K562 (cell line): ENCODE data around the gene NUDT2. TPM values are rescaled to one million over a fixed set of nuclear protein-coding genes. Genes with fewer than 3 reads are reported as not detected.

ENCODE experiments used
- ARID2 ChIP-seq: fragments of 450-650 bp; IDR thresholded peaks from 2 replicates; pipeline ENCODE4 v1.6.1; 2017; ENCODE audit warnings: antibody characterized with exemption, mild to moderate bottlenecking
- ATF1 ChIP-seq, 2 experiments: fragments of 450-650 bp in 1 of 2; IDR thresholded peaks; 2 replicates each; pipeline ENCODE4 v1.6.1; 2016; ENCODE audit warnings: missing compliant biosample characterization in 1 of 2, missing genetic modification characterization in 1 of 2
- CSDE1 ChIP-seq, 2 experiments: fragments of 450-650 bp; IDR thresholded peaks; 2 replicates each; pipeline ENCODE4 v1.6.1; 2016; ENCODE audit warnings: mild to moderate bottlenecking in 1 of 2
- GABPB2 ChIP-seq: fragments of 250-450 bp; sonication (Bioruptor Pico); conservative IDR thresholded peaks from 2 replicates; pipeline ENCODE4 v1.5.1; 2021; ENCODE audit warnings: mild to moderate bottlenecking
- MXD1 ChIP-seq: fragments of 250-450 bp; sonication (Bioruptor Pico); IDR thresholded peaks from 2 replicates; pipeline ENCODE4 v1.8.0; 2021; ENCODE audit warnings: borderline replicate concordance, mild to moderate bottlenecking, moderate library complexity; ENCODE audit not compliant: poor library complexity, severe bottlenecking
- SAP30 ChIP-seq: fragments of 200-600 bp; sonication (generic); IDR thresholded peaks from 2 replicates; pipeline ENCODE4 v1.6.1; 2012; ENCODE audit warnings: borderline replicate concordance, low read depth, mild to moderate bottlenecking, moderate library complexity, low read length, control low read depth, inconsistent platforms; ENCODE audit not compliant: insufficient read depth, poor library complexity, severe bottlenecking
- ZKSCAN8 ChIP-seq: fragments of 200-800 bp; sonication (Bioruptor generic); IDR thresholded peaks from 2 replicates; pipeline ENCODE4 v1.6.1; 2016; ENCODE audit warnings: missing genetic modification characterization, missing compliant biosample characterization
- polyA plus RNA-seq, 8 experiments: library from polyadenylated mRNA; depleted of rRNA in 4 of 8; stranded (reverse) in 5 of 8; unstranded in 3 of 8; fragments of >200 nt; fragmentation: Nextera tagmentation in 2 of 8; fragmentation: Illumina TruSeq in 1 of 8; extraction: Ambion mirVana in 2 of 8; extraction: Trizol in 1 of 8; gene quantifications; 2 replicates each; pipeline versions ENCODE4 v1.2.1 to v1.2.3, GENCODE V29; 2011 to 2014; ENCODE audit warnings: inconsistent platforms in 1 of 8, missing spikeins in 1 of 8
- total RNA-seq, 7 experiments: library from RNA; depleted of rRNA in 6 of 7; stranded (reverse); fragments of >200 nt in 6 of 7; fragmentation: Illumina TruSeq in 2 of 7; extraction: Trizol in 2 of 7; gene quantifications; 2 replicates each; pipeline versions ENCODE4 v1.2.1 to v1.2.3, GENCODE V29; 2011 to 2021; ENCODE audit warnings: low replicate concordance in 1 of 7
- TF ChIP-seq, protein P1 (sequence below): fragments of 200-800 bp; sonication (Bioruptor generic); IDR thresholded peaks from 2 replicates; pipeline ENCODE4 v1.6.1; 2017; ENCODE audit warnings: missing genetic modification characterization, missing compliant biosample characterization

The NUDT2 gene
- total and polyA plus RNA-seq, 9 of the 15 experiments (the other 6 are each of a cell fraction or from before 2014, with no cell fraction given): 11.5 to 28.1 (median 19.0) TPM

GRCh38 chr9:34322899-34323591 lies 6.3 kb upstream of the NUDT2 start (continued):
- TF ChIP-seq ZKSCAN8 (CRISPR knock-in tag) (no peak), CSDE1 (IDR thresholded peaks at IDR 0.05) (no peak), SAP30 (no peak), ARID2 (no peak), ATF1 (CRISPR knock-in tag; IDR thresholded peaks at IDR 0.05) (no peak), ATF1 (tag; IDR thresholded peaks at IDR 0.05) (no peak), GABPB2 (no peak), MXD1 (CRISPR knock-in tag) (no peak)
- TF ChIP-seq, protein P1, sequence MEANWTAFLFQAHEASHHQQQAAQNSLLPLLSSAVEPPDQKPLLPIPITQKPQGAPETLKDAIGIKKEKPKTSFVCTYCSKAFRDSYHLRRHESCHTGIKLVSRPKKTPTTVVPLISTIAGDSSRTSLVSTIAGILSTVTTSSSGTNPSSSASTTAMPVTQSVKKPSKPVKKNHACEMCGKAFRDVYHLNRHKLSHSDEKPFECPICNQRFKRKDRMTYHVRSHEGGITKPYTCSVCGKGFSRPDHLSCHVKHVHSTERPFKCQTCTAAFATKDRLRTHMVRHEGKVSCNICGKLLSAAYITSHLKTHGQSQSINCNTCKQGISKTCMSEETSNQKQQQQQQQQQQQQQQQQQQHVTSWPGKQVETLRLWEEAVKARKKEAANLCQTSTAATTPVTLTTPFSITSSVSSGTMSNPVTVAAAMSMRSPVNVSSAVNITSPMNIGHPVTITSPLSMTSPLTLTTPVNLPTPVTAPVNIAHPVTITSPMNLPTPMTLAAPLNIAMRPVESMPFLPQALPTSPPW (CRISPR knock-in tag): no peak
- TF ChIP-seq, all 486 proteins: peak for 0
